Measurements from ENCODE around the gene USP32.
"Not testable (repeated sequence)": the region's sequence is repeated elsewhere in the genome, so short reads cannot be mapped to it uniquely, and the experiment has no call there.

Gene USP32

GRCh38 chr17:60401819-60402218 lies 9.9 kb upstream of the USP32 start:
- no peak for DNase-seq

GRCh38 chr17:60398227-60398959 lies 6.5 kb upstream of the USP32 start:
- DNase-seq, result peak; percentile 99

- DNase-seq, result no peak
Measured at GRCh38 chr17:60396412-60396811, 4.5 kb upstream of the USP32 start.

- DNase-seq, result peak; percentile 86 to 88
Measured at GRCh38 chr17:60395508-60396065, 3.7 kb upstream of the USP32 start.

- DNase-seq, result peak; percentile 81 to 87
Measured at GRCh38 chr17:60393840-60394723, 2.1 kb upstream of the USP32 start.

GRCh38 chr17:60392845-60393702 lies 1.1 kb upstream of the USP32 start:
- peak; percentile 57 to 70 for DNase-seq

GRCh38 chr17:60391471-60392041 lies 377 bp downstream of the USP32 start:
- no peak for DNase-seq

GRCh38 chr17:60390925-60391470 lies 935 bp downstream of the USP32 start:
- peak; percentile 52 to 58 for DNase-seq

GRCh38 chr17:60390186-60390585 lies 1.7 kb downstream of the USP32 start:
- DNase-seq, result peak; percentile 66 to 78

GRCh38 chr17:60388742-60389141 lies 3.2 kb downstream of the USP32 start:
- DNase-seq, result peak; percentile 29 to 42

- no peak for DNase-seq
Measured at GRCh38 chr17:60387666-60388065, 4.3 kb downstream of the USP32 start.

GRCh38 chr17:60386147-60387058 lies 5.5 kb downstream of the USP32 start:
- DNase-seq, result peak; percentile 23 to 28

GRCh38 chr17:60384921-60385320 lies 7.0 kb downstream of the USP32 start:
- not testable (repeated sequence) for DNase-seq

- DNase-seq, result no peak
Measured at GRCh38 chr17:60383379-60383778, 8.6 kb downstream of the USP32 start.

- no peak for DNase-seq
Measured at GRCh38 chr17:60381958-60382357, 10.0 kb downstream of the USP32 start.

GRCh38 chr17:60379461-60379860 lies 12.5 kb downstream of the USP32 start:
- not testable (repeated sequence) for DNase-seq

GRCh38 chr17:60378187-60378586 lies 13.7 kb downstream of the USP32 start:
- not testable (repeated sequence) for DNase-seq

GRCh38 chr17:60372790-60373483 lies 19.0 kb downstream of the USP32 start:
- DNase-seq, result peak; percentile 38 to 51

- DNase-seq, result peak; percentile 96
Measured at GRCh38 chr17:60371818-60372510, 20.0 kb downstream of the USP32 start.

GRCh38 chr17:60371416-60371815 lies 20.5 kb downstream of the USP32 start:
- no peak for DNase-seq

Data from AML-193 (cell line).